ENCODE results near the gene BCAS3.

GRCh38 chr17:61133853-61134252 is 456.2 kb downstream of the BCAS3 start:
- TF ChIP-seq CTCF (IDR thresholded peaks at IDR 0.05) (no peak), POLR2A (IDR thresholded peaks at IDR 0.05) (no peak)

All from heart left ventricle (tissue), 13 donors.